NCI-H2196 (cell line): Measurements from ENCODE around the gene IMMP1L.
"Not testable (repeated sequence)": the region's sequence is repeated elsewhere in the genome, so short reads cannot be mapped to it uniquely, and the experiment has no call there.

Experiments used
- DNase-seq: peaks from one replicate; lab custom pipeline; 2025; ENCODE audit not compliant: unreplicated experiment; lab: John Stamatoyannopoulos, UW

Gene IMMP1L

GRCh38 chr11:31509429-31510345, at the start of gene IMMP1L, which contains the start of gene ELP4:
Gene IMMP1L (minus strand): TSS chr11:31509622. CDS start chr11:31463276, 46,346 bp downstream.
Gene ELP4 (plus strand): TSS chr11:31509767. CDS start chr11:31509785, 18 bp downstream.
- peak; percentile 96 for DNase-seq

DNA sequence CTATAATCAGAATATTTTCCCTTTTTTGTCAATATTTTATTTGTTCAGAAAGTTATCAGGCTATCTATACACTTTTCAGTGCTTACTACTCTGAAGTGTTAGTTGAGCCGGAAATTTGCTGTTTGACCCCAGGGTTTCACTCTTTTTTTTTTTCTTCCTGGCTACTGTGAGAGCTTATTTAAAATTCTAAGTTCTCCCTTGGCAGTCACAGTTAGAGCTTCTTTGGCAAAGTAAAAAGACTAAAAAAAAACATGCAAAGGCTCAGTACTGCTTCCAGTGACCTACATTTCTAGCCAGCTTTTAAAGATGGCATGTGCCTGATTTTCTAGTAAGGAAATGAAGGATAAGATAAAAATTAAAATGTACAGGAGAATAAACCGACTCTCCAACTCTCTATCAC, 48.6 kb upstream of the IMMP1L start:
- no peak for DNase-seq

DNA sequence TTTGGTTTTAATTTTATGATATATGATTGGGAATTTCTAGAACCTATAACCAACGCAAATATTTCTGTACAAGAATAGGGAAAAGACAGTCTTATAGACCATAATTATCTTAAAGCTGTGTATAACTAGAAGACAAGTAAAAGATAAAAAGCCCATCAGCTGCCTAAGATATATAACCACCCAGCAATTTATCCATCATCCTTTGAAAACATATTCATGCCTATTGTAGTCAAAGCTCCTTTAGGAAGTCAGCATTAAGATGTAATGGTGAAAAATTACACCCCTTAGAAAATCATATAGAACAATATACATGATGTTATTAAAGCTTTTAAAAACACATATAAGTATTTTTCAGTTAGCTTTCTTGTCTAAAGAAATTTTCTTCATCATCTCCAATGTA, 46.5 kb upstream of the IMMP1L start:
- DNase-seq: no peak

GRCh38 chr11:31542862-31543261, 33.4 kb upstream of the IMMP1L start:
- DNase-seq: no peak

GRCh38 chr11:31535479-31535878, 26.1 kb upstream of the IMMP1L start:
- no peak for DNase-seq

GRCh38 chr11:31531293-31531692, 21.9 kb upstream of the IMMP1L start:
- DNase-seq: no peak

DNA sequence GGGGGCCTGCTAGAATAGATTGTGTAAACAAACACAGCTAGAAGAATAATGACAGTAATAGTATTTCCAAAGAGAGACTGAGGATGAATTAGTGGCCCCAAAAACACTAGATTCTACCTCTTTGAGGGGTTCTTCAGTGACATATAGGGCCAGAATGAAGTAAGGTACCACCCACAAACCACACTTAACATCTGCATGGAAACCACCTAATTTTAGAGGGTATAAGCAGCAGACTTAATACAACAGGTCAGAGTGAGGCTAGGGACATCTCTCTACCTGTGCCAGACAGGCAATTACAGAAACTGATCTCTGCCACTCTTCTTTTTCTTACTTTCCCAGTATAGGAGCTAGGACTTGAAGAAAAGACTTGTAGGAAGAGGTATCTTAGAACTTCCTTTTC, 20.3 kb upstream of the IMMP1L start:
- DNase-seq: no peak

- no peak for DNase-seq
These were observed 19.8 kb upstream of the IMMP1L start for GRCh38 chr11:31529189-31529588.

GRCh38 chr11:31521497-31522150, 12.2 kb upstream of the IMMP1L start:
- DNase-seq: no peak

DNA sequence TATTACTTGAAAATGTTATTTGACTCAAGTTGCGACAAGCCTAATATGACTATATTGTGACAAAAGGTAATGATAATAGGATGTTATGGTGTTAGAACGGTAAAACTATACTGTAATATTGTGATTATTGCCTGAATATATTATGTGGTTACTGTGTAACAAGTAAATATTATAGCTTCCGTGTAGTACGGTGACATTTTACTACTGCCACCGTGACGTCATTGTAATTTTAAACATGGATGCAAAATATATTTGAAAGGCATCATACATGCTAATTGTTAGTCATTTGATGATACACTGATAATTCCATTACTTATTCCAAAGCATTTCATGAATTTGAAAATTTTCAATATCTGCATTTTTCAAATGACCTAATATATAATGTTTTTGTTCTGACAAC, 2.7 kb upstream of the IMMP1L start:
- DNase-seq: no peak

DNA sequence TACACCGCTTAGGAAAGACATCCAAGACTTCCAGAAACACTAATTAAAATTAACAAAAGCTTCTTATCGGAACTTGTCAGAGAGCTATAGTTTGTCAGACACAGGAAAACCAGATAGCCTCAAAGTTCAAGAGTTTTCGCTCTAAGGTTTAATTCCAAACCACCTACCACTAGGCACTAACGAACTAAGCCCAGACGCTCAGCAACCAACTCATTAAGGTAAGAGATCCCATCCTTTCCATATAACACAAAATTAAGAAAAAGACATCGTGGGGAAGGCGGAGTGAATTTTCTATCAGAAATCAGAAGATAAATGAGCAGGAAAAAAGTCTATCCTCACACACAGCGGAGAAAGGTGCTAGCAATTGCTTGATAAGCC, 382 bp downstream of the IMMP1L start:
- peak; percentile 25 for DNase-seq

DNA sequence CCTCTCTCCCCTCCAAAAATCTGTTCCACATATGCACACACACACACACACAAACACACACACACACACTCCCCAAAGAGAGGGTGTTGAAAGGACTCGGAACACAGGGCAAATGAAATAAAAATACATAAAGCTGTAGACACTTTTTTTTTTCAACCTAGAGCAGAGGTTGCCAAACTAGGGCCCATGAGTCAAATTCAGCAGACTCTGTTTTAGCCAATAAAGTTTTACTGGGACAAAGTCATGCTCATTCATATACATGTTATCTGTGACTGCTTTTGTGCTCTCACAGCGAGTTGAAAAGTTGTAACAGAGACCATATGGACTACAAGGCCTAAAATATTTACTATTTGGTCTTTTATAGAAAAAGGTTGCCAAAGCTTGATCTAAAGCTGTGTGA, 8.9 kb downstream of the IMMP1L start:
- DNase-seq: no peak

DNA sequence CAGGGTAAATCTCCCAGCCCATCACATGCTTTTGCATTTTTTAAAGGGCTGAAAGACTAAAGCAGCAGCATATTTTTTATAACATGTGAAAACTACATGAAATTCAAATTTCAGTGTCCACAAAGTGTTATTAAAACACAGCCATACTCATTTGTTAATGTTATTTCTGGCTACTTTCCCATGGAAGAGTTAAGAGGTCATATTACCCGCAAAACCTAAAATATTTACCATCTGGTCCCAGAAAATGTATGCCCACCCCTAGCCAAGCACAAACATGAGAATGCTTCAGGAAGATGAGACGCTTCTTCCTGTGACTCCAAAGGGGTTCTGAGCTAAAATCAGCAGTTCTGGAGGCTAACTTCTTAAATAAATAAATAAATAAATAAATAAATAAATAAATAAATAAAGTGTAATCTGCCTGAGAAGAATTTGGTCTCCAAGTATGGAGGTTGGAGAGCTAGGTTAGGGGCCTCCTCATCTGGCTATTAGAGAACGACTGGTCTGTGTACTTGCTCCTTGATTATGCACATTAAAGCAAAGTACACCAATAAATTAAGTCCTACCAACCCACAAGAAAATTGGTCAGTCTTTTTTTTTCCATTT, 9.7 kb downstream of the IMMP1L start:
- no peak for DNase-seq

GRCh38 chr11:31493762-31494161, 15.7 kb downstream of the IMMP1L start:
- not testable (repeated sequence) for DNase-seq

GRCh38 chr11:31493235-31493634, 16.2 kb downstream of the IMMP1L start:
- DNase-seq: no peak

GRCh38 chr11:31492320-31492913, 17.0 kb downstream of the IMMP1L start:
- no peak for DNase-seq

DNA sequence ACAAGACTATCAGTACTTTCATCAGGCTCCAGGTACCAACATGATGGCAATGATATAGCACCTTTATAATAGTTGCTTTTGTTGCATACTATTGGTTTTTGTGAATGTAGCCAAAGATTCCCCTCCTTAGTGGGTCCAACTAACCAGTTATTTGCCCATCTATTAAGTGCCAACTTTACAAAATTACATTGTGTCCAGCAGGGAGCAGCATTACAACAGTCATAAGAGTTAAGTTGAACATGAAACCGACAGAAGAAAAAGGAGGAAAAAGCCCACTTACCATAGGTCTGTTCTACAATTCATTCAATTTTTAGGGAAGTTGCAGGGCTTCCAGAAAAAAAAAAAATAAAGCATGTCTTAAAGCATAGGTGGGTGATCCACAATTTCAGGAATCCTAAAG, 21.6 kb downstream of the IMMP1L start:
- peak; percentile 17 for DNase-seq

DNA sequence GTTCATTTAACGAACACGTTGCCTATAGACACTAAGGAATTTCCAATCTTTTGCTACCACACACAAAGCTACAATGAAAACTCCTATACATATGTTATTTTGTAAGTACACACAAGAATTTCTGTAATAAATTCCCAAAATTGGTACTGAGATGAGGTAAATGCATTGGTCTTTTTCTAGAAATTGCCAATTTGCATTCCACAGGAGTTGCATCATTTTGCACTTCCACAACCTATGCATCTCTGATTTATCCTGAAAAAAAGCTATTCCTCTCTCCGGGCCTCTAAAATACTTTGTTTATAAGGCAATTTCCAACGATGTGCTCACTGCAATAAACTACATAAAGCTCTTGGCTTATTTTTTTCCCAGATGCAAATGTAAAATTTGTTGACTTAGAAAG, 24.9 kb downstream of the IMMP1L start:
- DNase-seq: no peak

DNA sequence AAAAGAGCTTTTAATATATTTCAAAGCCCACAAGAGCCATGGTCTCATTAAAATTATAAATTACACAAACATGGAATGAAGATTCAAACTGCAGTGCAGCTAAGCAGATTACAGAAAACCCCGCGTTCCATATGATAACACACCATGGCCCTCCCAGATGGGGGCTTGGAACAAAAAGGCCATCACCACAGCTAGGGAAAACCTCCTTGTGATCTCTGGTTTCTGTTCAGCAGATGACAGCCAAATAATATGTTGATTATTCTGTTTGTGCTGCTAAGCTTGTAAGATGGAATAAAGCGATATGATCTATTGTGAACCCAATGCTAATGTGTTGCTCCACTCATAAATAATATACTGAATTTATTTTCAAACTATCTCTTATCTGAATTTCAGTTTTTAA, 28.5 kb downstream of the IMMP1L start:
- DNase-seq: no peak

DNA sequence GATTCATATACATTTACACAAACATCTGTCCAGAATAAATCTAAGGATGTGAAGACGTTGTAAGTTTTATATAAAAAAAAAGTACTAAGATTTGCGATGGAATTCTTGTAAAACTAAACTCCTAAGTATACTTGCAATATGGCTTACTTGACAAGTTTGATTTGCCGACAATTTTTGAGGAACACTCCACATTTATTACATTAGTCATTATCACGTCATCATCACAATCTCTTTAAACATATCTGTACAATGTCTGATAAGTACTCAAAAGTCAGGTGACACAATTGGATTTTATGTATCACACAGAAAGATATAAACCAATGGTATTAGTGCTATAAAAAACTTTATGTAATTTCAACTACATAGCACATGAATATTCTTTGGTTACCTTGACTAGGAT, 30.4 kb downstream of the IMMP1L start:
- DNase-seq: no peak

DNA sequence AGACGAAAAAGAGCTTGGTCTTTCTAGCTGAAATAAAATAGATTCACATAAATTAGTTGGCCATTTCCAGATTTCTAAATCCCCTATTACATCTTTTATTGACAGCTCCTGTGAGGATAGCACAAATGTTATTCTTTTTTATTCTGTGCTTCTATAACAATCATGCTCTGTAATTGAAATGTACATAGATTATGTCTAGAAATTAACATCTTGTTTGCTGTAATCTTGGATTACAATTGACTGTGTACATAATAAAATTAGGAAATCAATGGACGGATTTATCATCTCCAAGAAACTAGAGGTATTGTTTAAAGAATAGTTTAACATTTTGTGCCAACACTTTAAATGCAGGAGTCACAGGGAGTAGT, 31.2 kb downstream of the IMMP1L start:
- no peak for DNase-seq
